ENCODE data around the gene SART1.

DNA sequence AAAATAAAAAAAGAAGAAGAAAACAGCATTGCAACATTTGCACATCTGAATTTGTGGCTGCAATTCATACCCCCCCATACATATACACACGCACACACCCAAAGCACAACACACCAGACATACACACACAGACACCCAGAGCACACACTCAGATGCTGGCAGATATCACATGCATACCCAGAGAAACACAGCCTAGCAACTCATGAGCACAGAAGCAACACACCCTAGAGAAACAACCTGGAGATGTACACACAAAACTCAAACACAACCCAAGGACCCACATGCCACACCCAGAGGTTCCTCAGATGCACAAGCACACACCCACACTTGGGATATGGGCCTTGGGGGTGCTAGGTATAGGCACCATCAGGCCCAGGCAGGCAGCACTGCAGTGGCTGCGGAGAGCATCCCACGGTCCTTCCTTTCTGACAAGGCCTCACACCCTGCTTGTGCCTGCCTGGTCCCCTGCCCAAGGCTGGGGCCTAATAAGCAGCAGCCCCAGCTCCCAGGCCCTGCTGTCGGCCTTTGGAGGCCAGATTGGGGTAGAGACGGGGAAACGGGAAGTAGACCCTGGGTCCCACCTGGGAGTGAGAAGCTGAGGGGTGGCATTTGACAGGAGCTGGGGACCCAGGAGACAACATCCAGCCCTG, 53.4 kb downstream of the SART1 start:
- TF ChIP-seq, protein P1, sequence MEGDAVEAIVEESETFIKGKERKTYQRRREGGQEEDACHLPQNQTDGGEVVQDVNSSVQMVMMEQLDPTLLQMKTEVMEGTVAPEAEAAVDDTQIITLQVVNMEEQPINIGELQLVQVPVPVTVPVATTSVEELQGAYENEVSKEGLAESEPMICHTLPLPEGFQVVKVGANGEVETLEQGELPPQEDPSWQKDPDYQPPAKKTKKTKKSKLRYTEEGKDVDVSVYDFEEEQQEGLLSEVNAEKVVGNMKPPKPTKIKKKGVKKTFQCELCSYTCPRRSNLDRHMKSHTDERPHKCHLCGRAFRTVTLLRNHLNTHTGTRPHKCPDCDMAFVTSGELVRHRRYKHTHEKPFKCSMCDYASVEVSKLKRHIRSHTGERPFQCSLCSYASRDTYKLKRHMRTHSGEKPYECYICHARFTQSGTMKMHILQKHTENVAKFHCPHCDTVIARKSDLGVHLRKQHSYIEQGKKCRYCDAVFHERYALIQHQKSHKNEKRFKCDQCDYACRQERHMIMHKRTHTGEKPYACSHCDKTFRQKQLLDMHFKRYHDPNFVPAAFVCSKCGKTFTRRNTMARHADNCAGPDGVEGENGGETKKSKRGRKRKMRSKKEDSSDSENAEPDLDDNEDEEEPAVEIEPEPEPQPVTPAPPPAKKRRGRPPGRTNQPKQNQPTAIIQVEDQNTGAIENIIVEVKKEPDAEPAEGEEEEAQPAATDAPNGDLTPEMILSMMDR (IDR thresholded peaks at IDR 0.05; ENCODE audit: poor library complexity, severe bottlenecking) = no peak
- no peak for TF ChIP-seq REST (IDR thresholded peaks at IDR 0.05; ENCODE audit: borderline replicate concordance)
- TF ChIP-seq POLR2AphosphoS5 (IDR thresholded peaks at IDR 0.05) = no peak
- TF ChIP-seq TAF1 (IDR thresholded peaks at IDR 0.05; ENCODE audit: low read depth) = no peak
- TF ChIP-seq EP300 (conservative IDR thresholded peaks at IDR 0.05; ENCODE audit: poor library complexity, severe bottlenecking) = no peak
- no peak for TF ChIP-seq EZH2 (IDR thresholded peaks at IDR 0.05; ENCODE audit: borderline replicate concordance, insufficient read depth, low read length, poor library complexity, severe bottlenecking)
- no peak for TF ChIP-seq RAD21 (conservative IDR thresholded peaks at IDR 0.05)
